ENCODE data around the gene TLE5.
A peak's percentile ranks its signal among the peaks of the same experiment; 100 is the strongest.

TLE5 gene

GRCh38 chr19:3082331-3082730, 20.0 kb upstream of the TLE5 start:
- WGBS, 2 donors (ENCODE audit: extremely low coverage in 2 of 2, insufficient read length in 2 of 2, insufficient replicate concordance in 1 of 2), result no CpG with 5 or more reads among the region's 10 CpGs
- H2BK120ac ChIP-seq (ENCODE audit: low read depth, low read length), result no peak overlapping the region
- no peak overlapping the region for H3K14ac ChIP-seq (ENCODE audit: low read length)
- H3K18ac ChIP-seq (ENCODE audit: low read length), result no peak overlapping the region
- no peak overlapping the region for H3K27ac ChIP-seq (replicated peaks; ENCODE audit: low read length)
- H2AFZ ChIP-seq (ENCODE audit: low read length), result no peak overlapping the region
- H3K4me3 ChIP-seq (ENCODE audit: low read length in 2 of 2), result no peak overlapping the region
- no peak overlapping the region for H4K8ac ChIP-seq (ENCODE audit: low read depth, low read length)
- peaks cover 0 to 4% (median 0%) of the 10 kb centered on the region in 3 experiments for H3K27me3 ChIP-seq (ENCODE audit: control insufficient read depth in 3 of 3, insufficient read depth in 3 of 3, low read depth in 1 of 3, low read length in 3 of 3)
- no peak overlapping the region for H4K91ac ChIP-seq (ENCODE audit: low read depth, low read length, poor library complexity)
- H3K23ac ChIP-seq (ENCODE audit: low read depth, low read length, poor library complexity), result no peak overlapping the region
- H2BK15ac ChIP-seq (ENCODE audit: low read length), result no peak overlapping the region
- H3K36me3 ChIP-seq (replicated peaks in 1 of 2; ENCODE audit: control insufficient read depth in 2 of 2, insufficient read depth in 2 of 2, low read length in 2 of 2), result no peaks in the 10 kb centered on the region
- no peak overlapping the region for H2AK5ac ChIP-seq (ENCODE audit: low read depth, low read length)
- no peak overlapping the region for H3K4me2 ChIP-seq (ENCODE audit: insufficient read depth, low read length, poor library complexity, severe bottlenecking)
- H3K79me1 ChIP-seq (ENCODE audit: low read depth, low read length), result no peaks in the 10 kb centered on the region
- no peak overlapping the region for H2BK5ac ChIP-seq (ENCODE audit: low read length)
- H3K9ac ChIP-seq (ENCODE audit: low read depth, low read length, poor library complexity), result no peak overlapping the region
- H3K9me3 ChIP-seq (replicated peaks in 1 of 2; ENCODE audit: control insufficient read depth in 2 of 2, insufficient read depth in 1 of 2, low read depth in 1 of 2, low read length in 2 of 2), result no peaks in the 10 kb centered on the region
- H2BK12ac ChIP-seq (ENCODE audit: low read length), result no peak overlapping the region
- no peaks in the 10 kb centered on the region for H3K4me1 ChIP-seq (ENCODE audit: control insufficient read depth in 2 of 2, insufficient read depth in 1 of 2, low read depth in 1 of 2, low read length in 2 of 2)
- H3K4ac ChIP-seq (ENCODE audit: low read length), result no peak overlapping the region
- DNase-seq (ENCODE audit: low spot score), result no peak

- Histone ChIP-seq H3K14ac (ENCODE audit: low read length) (no peak overlapping the region), H2AFZ (ENCODE audit: low read length) (peak overlapping the region; percentile 53), H3K27ac (replicated peaks; ENCODE audit: low read length) (no peak overlapping the region), H2BK15ac (ENCODE audit: low read length) (no peak overlapping the region), H3K4me3 (ENCODE audit: low read length in 2 of 2) (no peak overlapping the region), H3K4ac (ENCODE audit: low read length) (no peak overlapping the region), H3K9ac (ENCODE audit: low read depth, low read length, poor library complexity) (no peak overlapping the region), H2BK120ac (ENCODE audit: low read depth, low read length) (no peak overlapping the region), H3K4me2 (ENCODE audit: insufficient read depth, low read length, poor library complexity, severe bottlenecking) (no peak overlapping the region), H2BK12ac (ENCODE audit: low read length) (no peak overlapping the region), H3K27me3 (ENCODE audit: control insufficient read depth in 3 of 3, insufficient read depth in 3 of 3, low read depth in 1 of 3, low read length in 3 of 3) (peaks cover 0 to 11% (median 4%) of the 10 kb centered on the region in 3 experiments), H2AK5ac (ENCODE audit: low read depth, low read length) (no peak overlapping the region), H4K8ac (ENCODE audit: low read depth, low read length) (no peak overlapping the region), H3K18ac (ENCODE audit: low read length) (no peak overlapping the region), H3K23ac (ENCODE audit: low read depth, low read length, poor library complexity) (no peak overlapping the region), H3K4me1 (ENCODE audit: control insufficient read depth in 2 of 2, insufficient read depth in 1 of 2, low read depth in 1 of 2, low read length in 2 of 2) (peaks cover 0 to 3% of the 10 kb centered on the region in 2 donors), H3K79me1 (ENCODE audit: low read depth, low read length) (no peaks in the 10 kb centered on the region), H4K91ac (ENCODE audit: low read depth, low read length, poor library complexity) (no peak overlapping the region), H3K9me3 (replicated peaks in 1 of 2; ENCODE audit: control insufficient read depth in 2 of 2, insufficient read depth in 1 of 2, low read depth in 1 of 2, low read length in 2 of 2) (no peaks in the 10 kb centered on the region), H2BK5ac (ENCODE audit: low read length) (no peak overlapping the region), H3K36me3 (replicated peaks in 1 of 2; ENCODE audit: control insufficient read depth in 2 of 2, insufficient read depth in 2 of 2, low read length in 2 of 2) (no peaks in the 10 kb centered on the region)
- DNase-seq (ENCODE audit: low spot score), result no peak
- no CpG with 5 or more reads among the region's 12 CpGs for WGBS, 2 donors (ENCODE audit: extremely low coverage in 2 of 2, insufficient read length in 2 of 2, insufficient replicate concordance in 1 of 2)
Measured at GRCh38 chr19:3080286-3080685, 18.0 kb upstream of the TLE5 start.

GRCh38 chr19:3079578-3079977, 17.3 kb upstream of the TLE5 start:
- H3K79me1 ChIP-seq (ENCODE audit: low read depth, low read length), result no peaks in the 10 kb centered on the region
- H3K4ac ChIP-seq (ENCODE audit: low read length), result no peak overlapping the region
- WGBS, 2 donors (ENCODE audit: extremely low coverage in 2 of 2, insufficient read length in 2 of 2, insufficient replicate concordance in 1 of 2), result no CpG with 5 or more reads among the region's 4 CpGs
- no peak overlapping the region for H3K18ac ChIP-seq (ENCODE audit: low read length)
- H2AFZ ChIP-seq (ENCODE audit: low read length), result no peak overlapping the region
- H3K9ac ChIP-seq (ENCODE audit: low read depth, low read length, poor library complexity), result no peak overlapping the region
- H3K27me3 ChIP-seq (ENCODE audit: control insufficient read depth in 3 of 3, insufficient read depth in 3 of 3, low read depth in 1 of 3, low read length in 3 of 3), result peaks cover 0 to 13% (median 6%) of the 10 kb centered on the region in 3 experiments
- H2BK5ac ChIP-seq (ENCODE audit: low read length), result no peak overlapping the region
- no peak overlapping the region for H2BK15ac ChIP-seq (ENCODE audit: low read length)
- H3K23ac ChIP-seq (ENCODE audit: low read depth, low read length, poor library complexity), result no peak overlapping the region
- H3K14ac ChIP-seq (ENCODE audit: low read length), result no peak overlapping the region
- H2BK120ac ChIP-seq (ENCODE audit: low read depth, low read length), result no peak overlapping the region
- H2AK5ac ChIP-seq (ENCODE audit: low read depth, low read length), result no peak overlapping the region
- no peak overlapping the region for H4K8ac ChIP-seq (ENCODE audit: low read depth, low read length)
- DNase-seq (ENCODE audit: low spot score), result no peak
- no peaks in the 10 kb centered on the region for H3K36me3 ChIP-seq (replicated peaks in 1 of 2; ENCODE audit: control insufficient read depth in 2 of 2, insufficient read depth in 2 of 2, low read length in 2 of 2)
- no peak overlapping the region for H2BK12ac ChIP-seq (ENCODE audit: low read length)
- H3K4me2 ChIP-seq (ENCODE audit: insufficient read depth, low read length, poor library complexity, severe bottlenecking), result no peak overlapping the region
- H3K4me1 ChIP-seq (ENCODE audit: control insufficient read depth in 2 of 2, insufficient read depth in 1 of 2, low read depth in 1 of 2, low read length in 2 of 2), result peaks cover 0 to 3% of the 10 kb centered on the region in 2 donors
- no peak overlapping the region for H4K91ac ChIP-seq (ENCODE audit: low read depth, low read length, poor library complexity)
- no peak overlapping the region for H3K27ac ChIP-seq (replicated peaks; ENCODE audit: low read length)
- no peaks in the 10 kb centered on the region for H3K9me3 ChIP-seq (replicated peaks in 1 of 2; ENCODE audit: control insufficient read depth in 2 of 2, insufficient read depth in 1 of 2, low read depth in 1 of 2, low read length in 2 of 2)
- H3K4me3 ChIP-seq (ENCODE audit: low read length in 2 of 2), result no peak overlapping the region

- H2BK15ac ChIP-seq (ENCODE audit: low read length), result peak overlapping the region; percentile 49
- no CpG with 5 or more reads among the region's 41 CpGs for WGBS, 2 donors (ENCODE audit: extremely low coverage in 2 of 2, insufficient read length in 2 of 2, insufficient replicate concordance in 1 of 2)
- H3K9me3 ChIP-seq (replicated peaks in 1 of 2; ENCODE audit: control insufficient read depth in 2 of 2, insufficient read depth in 1 of 2, low read depth in 1 of 2, low read length in 2 of 2), result no peaks in the 10 kb centered on the region
- H3K79me1 ChIP-seq (ENCODE audit: low read depth, low read length), result no peaks in the 10 kb centered on the region
- peaks cover 0 to 3% of the 10 kb centered on the region in 2 donors for H3K4me1 ChIP-seq (ENCODE audit: control insufficient read depth in 2 of 2, insufficient read depth in 1 of 2, low read depth in 1 of 2, low read length in 2 of 2)
- peaks cover 0 to 13% (median 6%) of the 10 kb centered on the region in 3 experiments for H3K27me3 ChIP-seq (ENCODE audit: control insufficient read depth in 3 of 3, insufficient read depth in 3 of 3, low read depth in 1 of 3, low read length in 3 of 3)
- H2AK5ac ChIP-seq (ENCODE audit: low read depth, low read length), result peak overlapping the region; percentile 25
- H3K4me2 ChIP-seq (ENCODE audit: insufficient read depth, low read length, poor library complexity, severe bottlenecking), result peak overlapping the region; percentile 54
- DNase-seq (ENCODE audit: low spot score), result no peak
- peak overlapping the region; percentile 35 for H2AFZ ChIP-seq (ENCODE audit: low read length)
- no peak overlapping the region for H4K91ac ChIP-seq (ENCODE audit: low read depth, low read length, poor library complexity)
- peak overlapping the region; percentile 3 for H3K9ac ChIP-seq (ENCODE audit: low read depth, low read length, poor library complexity)
- no peak overlapping the region for H4K8ac ChIP-seq (ENCODE audit: low read depth, low read length)
- H3K18ac ChIP-seq (ENCODE audit: low read length), result peak overlapping the region; percentile 72
- peak overlapping the region; percentile 48 for H3K23ac ChIP-seq (ENCODE audit: low read depth, low read length, poor library complexity)
- no peak overlapping the region for H3K4ac ChIP-seq (ENCODE audit: low read length)
- no peak overlapping the region for H3K14ac ChIP-seq (ENCODE audit: low read length)
- no peak overlapping the region for H3K27ac ChIP-seq (replicated peaks; ENCODE audit: low read length)
- H3K4me3 ChIP-seq (ENCODE audit: low read length in 2 of 2), result no peak overlapping the region
- H3K36me3 ChIP-seq (replicated peaks in 1 of 2; ENCODE audit: control insufficient read depth in 2 of 2, insufficient read depth in 2 of 2, low read length in 2 of 2), result no peaks in the 10 kb centered on the region
- peak overlapping the region; percentile 49 for H2BK5ac ChIP-seq (ENCODE audit: low read length)
- H2BK12ac ChIP-seq (ENCODE audit: low read length), result peak overlapping the region; percentile 58
- no peak overlapping the region for H2BK120ac ChIP-seq (ENCODE audit: low read depth, low read length)
Measured at GRCh38 chr19:3075605-3076431, 13.5 kb upstream of the TLE5 start.

Measured in neuronal stem cell (in vitro differentiated cells).